ENCODE data around the gene DONSON.

DONSON gene

GRCh38 chr21:33566514-33566913 lies 22.0 kb downstream of the DONSON start:
- DNase-seq (ENCODE audit: low read depth), result no peak
- no peak for TF ChIP-seq CTCF (IDR thresholded peaks at IDR 0.05; ENCODE audit: control insufficient read depth, insufficient read depth, low read depth, low read length, missing control alignments)
- no peak overlapping the region for H3K4me3 ChIP-seq (ENCODE audit: control insufficient read depth, low read depth, low read length)

GRCh38 chr21:33562389-33562788 lies 26.1 kb downstream of the DONSON start:
- no peak for TF ChIP-seq CTCF (IDR thresholded peaks at IDR 0.05; ENCODE audit: control insufficient read depth, insufficient read depth, low read depth, low read length, missing control alignments)
- DNase-seq (ENCODE audit: low read depth), result no peak

GRCh38 chr21:33561373-33561772 lies 27.1 kb downstream of the DONSON start:
- H3K4me3 ChIP-seq (ENCODE audit: control insufficient read depth, low read depth, low read length), result no peak overlapping the region
- TF ChIP-seq CTCF (IDR thresholded peaks at IDR 0.05; ENCODE audit: control insufficient read depth, insufficient read depth, low read depth, low read length, missing control alignments), result no peak
- no peak for DNase-seq (ENCODE audit: low read depth)

More at GRCh38 chr21:33562389-33562788, 26.1 kb downstream of the DONSON start:
- H3K4me3 ChIP-seq (ENCODE audit: control insufficient read depth, low read depth, low read length), result no peak overlapping the region

GRCh38 chr21:33560965-33561364 lies 27.5 kb downstream of the DONSON start:
- no peak for DNase-seq (ENCODE audit: low read depth)
- no peak for TF ChIP-seq CTCF (IDR thresholded peaks at IDR 0.05; ENCODE audit: control insufficient read depth, insufficient read depth, low read depth, low read length, missing control alignments)
- H3K4me3 ChIP-seq (ENCODE audit: control insufficient read depth, low read depth, low read length), result no peak overlapping the region

GRCh38 chr21:33559813-33560212 lies 28.7 kb downstream of the DONSON start:
- TF ChIP-seq CTCF (IDR thresholded peaks at IDR 0.05; ENCODE audit: control insufficient read depth, insufficient read depth, low read depth, low read length, missing control alignments), result no peak
- DNase-seq (ENCODE audit: low read depth), result no peak

GRCh38 chr21:33558777-33559421 lies 29.6 kb downstream of the DONSON start:
- DNase-seq (ENCODE audit: low read depth), result no peak
- no peak overlapping the region for H3K4me3 ChIP-seq (ENCODE audit: control insufficient read depth, low read depth, low read length)
- TF ChIP-seq CTCF (IDR thresholded peaks at IDR 0.05; ENCODE audit: control insufficient read depth, insufficient read depth, low read depth, low read length, missing control alignments), result no peak

More at GRCh38 chr21:33559813-33560212, 28.7 kb downstream of the DONSON start:
- H3K4me3 ChIP-seq (ENCODE audit: control insufficient read depth, low read depth, low read length), result no peak overlapping the region

All from AG09309 (cell line).